Smooth muscle cell (in vitro differentiated cells): ENCODE data around the gene MYH11. TPM values are rescaled to one million over a fixed set of nuclear protein-coding genes. Genes with fewer than 3 reads are reported as not detected.

ENCODE experiments used
- DNase-seq: peaks from one replicate; lab custom pipeline; 2025; ENCODE audit not compliant: unreplicated experiment; lab: John Stamatoyannopoulos, UW
- H2AFZ ChIP-seq: fragments of 200-600 bp; sonication (generic); 2 replicates; pipeline ENCODE4 v1.6.0; 2016; ENCODE audit warnings: antibody characterized with exemption, low read depth, mild to moderate bottlenecking
- H3F3A ChIP-seq: fragments of 200-600 bp; sonication (generic); 2 replicates; pipeline ENCODE4 v1.6.0; 2017; ENCODE audit warnings: antibody characterized with exemption, low read depth
- H3K27ac ChIP-seq: fragments of 200-600 bp; sonication (generic); 2 replicates; pipeline ENCODE4 v1.5.1; 2016; ENCODE audit warnings: low read depth, mild to moderate bottlenecking
- H3K27me3 ChIP-seq: fragments of 200-600 bp; sonication (generic); 2 replicates; pipeline ENCODE4 v1.6.1; 2016; ENCODE audit warnings: low read depth, mild to moderate bottlenecking
- H3K36me3 ChIP-seq: fragments of 200-600 bp; sonication (generic); 2 replicates; pipeline ENCODE4 v1.5.1; 2016; ENCODE audit warnings: low read depth
- H3K4me1 ChIP-seq: fragments of 200-600 bp; sonication (generic); 2 replicates; pipeline ENCODE4 v1.5.1; 2016; ENCODE audit warnings: low read depth
- H3K4me2 ChIP-seq: fragments of 200-600 bp; sonication (generic); 2 replicates; pipeline ENCODE4 v1.6.0; 2016; ENCODE audit warnings: mild to moderate bottlenecking
- H3K4me3 ChIP-seq: fragments of 200-600 bp; sonication (generic); 2 replicates; pipeline ENCODE4 v1.5.1; 2016; ENCODE audit warnings: mild to moderate bottlenecking
- H3K79me2 ChIP-seq: fragments of 200-600 bp; sonication (generic); 2 replicates; pipeline ENCODE4 v1.6.0; 2016; ENCODE audit warnings: low read depth, mild to moderate bottlenecking
- H3K9ac ChIP-seq: fragments of 200-600 bp; sonication (generic); 2 replicates; pipeline ENCODE4 v1.6.0; 2016; ENCODE audit warnings: low read depth
- H3K9me3 ChIP-seq: fragments of 200-600 bp; sonication (generic); replicated peaks from 2 replicates; pipeline ENCODE4 v1.5.1; 2016; ENCODE audit warnings: low read depth
- H4K20me1 ChIP-seq: fragments of 200-600 bp; sonication (generic); 2 replicates; pipeline ENCODE4 v1.6.0; 2016; ENCODE audit warnings: low read depth
- CTCF ChIP-seq: fragments of 200-600 bp; sonication (generic); IDR thresholded peaks from 2 replicates; pipeline ENCODE4 v1.5.1; 2017; ENCODE audit warnings: borderline replicate concordance, mild to moderate bottlenecking, antibody characterized with exemption; ENCODE audit not compliant: insufficient read depth, poor library complexity, severe bottlenecking
- WGBS: methylation state at CpG from one replicate; pipeline ENCODE4 v1.1.7; 2016; ENCODE audit warnings: low lambda C conversion rate; 5-methylcytosine and 5-hydroxymethylcytosine counted together
- polyA plus RNA-seq: library from polyadenylated mRNA; unstranded; fragments of >200 nt; fragmentation: Nextera tagmentation; extraction: Ambion mirVana; gene quantifications from 2 replicates; pipeline ENCODE4 v1.2.1, GENCODE V29; 2016
- total RNA-seq: library from RNA; depleted of rRNA; stranded (reverse); fragments of >200 nt; gene quantifications from 2 replicates; pipeline ENCODE4 v1.2.3, GENCODE V29; 2014

MYH11 gene
- total and polyA plus RNA-seq, 2 experiments from 2014 or later, result 0.58 TPM; not detected in 1

DNA sequence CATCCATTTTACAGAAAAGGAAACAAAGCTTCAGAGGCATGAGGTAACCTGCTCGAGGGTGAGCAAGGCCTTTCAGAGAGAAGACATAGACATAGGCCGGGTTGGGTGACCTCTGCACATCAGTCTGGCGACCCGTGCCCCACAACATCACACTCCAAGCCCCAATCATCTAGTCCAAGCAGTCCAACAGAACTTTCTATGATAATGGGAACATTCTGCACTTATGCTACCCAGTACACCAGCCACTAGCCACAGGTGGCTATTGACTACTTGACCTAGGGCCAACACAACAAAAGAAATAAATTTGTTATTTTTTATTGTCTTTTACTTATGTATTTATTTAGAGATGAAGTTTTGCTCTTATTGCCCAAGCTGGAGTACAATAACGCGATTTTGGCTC lies 20.8 kb downstream of the MYH11 start:
- H3K27me3 ChIP-seq, result peaks cover 49% of the 10 kb centered on the region
- no peaks in the 10 kb centered on the region for H3K4me1 ChIP-seq
- no peak overlapping the region for H3K4me2 ChIP-seq
- no peak overlapping the region for H2AFZ ChIP-seq
- no peak for TF ChIP-seq CTCF
- H4K20me1 ChIP-seq, result no peaks in the 10 kb centered on the region
- no peak for DNase-seq
- no peaks in the 10 kb centered on the region for H3K9me3 ChIP-seq
- no peak overlapping the region for H3K27ac ChIP-seq
- no peaks in the 10 kb centered on the region for H3K79me2 ChIP-seq
- no peak overlapping the region for H3K9ac ChIP-seq
- no peaks in the 10 kb centered on the region for H3K36me3 ChIP-seq
- no peaks in the 10 kb centered on the region for H3F3A ChIP-seq
- 91% methylated on average over 6 of the region's 6 CpGs for WGBS
- H3K4me3 ChIP-seq, result no peak overlapping the region

DNA sequence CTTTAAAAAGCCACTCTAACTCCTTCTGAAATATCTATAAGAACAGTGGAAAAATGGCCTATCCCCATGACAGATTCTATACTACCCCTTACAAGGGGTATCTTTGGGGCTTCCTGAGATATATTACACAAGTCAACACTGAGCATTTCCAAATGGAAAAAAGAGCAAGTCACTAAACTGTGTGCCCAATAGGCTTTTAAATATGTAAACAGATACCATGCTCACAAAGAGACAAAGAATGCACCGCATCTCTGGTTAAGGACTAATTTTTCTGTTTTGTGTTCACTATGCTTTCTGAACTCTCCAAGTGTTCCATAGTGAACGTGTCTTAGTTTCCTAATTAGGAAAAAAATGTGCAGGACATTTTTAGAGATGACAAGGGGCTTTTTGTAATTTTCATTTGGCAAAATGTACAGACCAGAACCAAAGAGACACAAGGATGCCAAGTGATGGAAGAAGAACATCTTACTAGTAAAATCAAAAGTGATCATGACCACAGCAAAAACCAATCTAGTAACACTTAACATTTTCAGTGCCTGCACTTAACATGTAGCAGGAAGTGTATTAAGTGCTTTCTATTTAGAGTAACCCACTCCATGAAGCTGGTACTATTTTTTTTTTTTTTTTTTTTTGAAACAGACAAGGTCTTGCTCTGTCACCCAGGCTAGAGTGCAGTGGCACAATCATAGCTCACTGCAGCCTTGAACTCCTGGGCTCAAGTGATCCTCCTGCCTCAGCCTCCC lies 21.5 kb downstream of the MYH11 start:
- H2AFZ ChIP-seq, result no peak overlapping the region
- no peaks in the 10 kb centered on the region for H3F3A ChIP-seq
- H3K36me3 ChIP-seq, result no peaks in the 10 kb centered on the region
- H3K27me3 ChIP-seq, result peaks cover 47% of the 10 kb centered on the region
- H3K4me3 ChIP-seq, result no peak overlapping the region
- H3K4me1 ChIP-seq, result no peaks in the 10 kb centered on the region
- no peak overlapping the region for H3K4me2 ChIP-seq
- 82% methylated on average over 2 of the region's 2 CpGs for WGBS
- H3K79me2 ChIP-seq, result no peaks in the 10 kb centered on the region
- DNase-seq, result no peak
- no peak overlapping the region for H3K27ac ChIP-seq
- no peaks in the 10 kb centered on the region for H4K20me1 ChIP-seq
- no peak for TF ChIP-seq CTCF
- no peaks in the 10 kb centered on the region for H3K9me3 ChIP-seq
- H3K9ac ChIP-seq, result no peak overlapping the region

- H3K9me3 ChIP-seq, result no peaks in the 10 kb centered on the region
- no peak for TF ChIP-seq CTCF
- peaks cover 47% of the 10 kb centered on the region for H3K27me3 ChIP-seq
- H3K4me1 ChIP-seq, result no peaks in the 10 kb centered on the region
- no peaks in the 10 kb centered on the region for H3K36me3 ChIP-seq
- no peak overlapping the region for H3K9ac ChIP-seq
- no peak overlapping the region for H3K27ac ChIP-seq
- no peaks in the 10 kb centered on the region for H3F3A ChIP-seq
- DNase-seq, result no peak
- no peaks in the 10 kb centered on the region for H3K79me2 ChIP-seq
- no peak overlapping the region for H2AFZ ChIP-seq
- H4K20me1 ChIP-seq, result no peaks in the 10 kb centered on the region
- H3K4me3 ChIP-seq, result no peak overlapping the region
- 94% methylated on average over 4 of the region's 4 CpGs for WGBS
- H3K4me2 ChIP-seq, result no peak overlapping the region
These were observed 22.3 kb downstream of the MYH11 start for GRCh38 chr16:15834502-15834901.

DNA sequence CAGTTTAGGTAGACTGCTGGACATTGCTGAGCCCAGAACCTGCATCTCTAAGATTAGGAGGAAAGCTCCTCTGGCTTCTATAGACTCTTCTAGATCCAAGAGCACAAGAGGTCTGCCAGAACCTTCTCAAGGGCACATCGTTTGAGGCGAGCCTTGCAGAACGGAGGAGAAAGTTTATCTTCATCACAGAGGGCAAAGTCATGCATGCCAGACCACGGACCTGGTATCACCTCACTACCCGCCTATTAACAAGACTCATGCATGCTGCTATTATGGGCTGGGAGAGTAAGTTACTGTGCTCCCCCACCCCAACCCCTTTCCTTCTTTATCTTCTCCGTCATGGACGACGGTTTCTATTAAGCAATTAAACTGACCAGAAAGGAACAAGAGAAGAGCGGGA lies 23.3 kb downstream of the MYH11 start:
- no peak overlapping the region for H3K9ac ChIP-seq
- H3K79me2 ChIP-seq, result no peaks in the 10 kb centered on the region
- H4K20me1 ChIP-seq, result no peaks in the 10 kb centered on the region
- WGBS, result 85% methylated on average over 9 of the region's 9 CpGs
- no peaks in the 10 kb centered on the region for H3K4me1 ChIP-seq
- H3K4me2 ChIP-seq, result no peak overlapping the region
- H3K27me3 ChIP-seq, result peaks cover 56% of the 10 kb centered on the region
- H2AFZ ChIP-seq, result no peak overlapping the region
- H3K4me3 ChIP-seq, result no peak overlapping the region
- TF ChIP-seq CTCF, result no peak
- DNase-seq, result no peak
- no peaks in the 10 kb centered on the region for H3F3A ChIP-seq
- no peaks in the 10 kb centered on the region for H3K9me3 ChIP-seq
- no peaks in the 10 kb centered on the region for H3K36me3 ChIP-seq
- H3K27ac ChIP-seq, result no peak overlapping the region
